ENCODE data around the gene CNOT6.

Gene CNOT6

GRCh38 chr5:180583738-180584137, 89.6 kb downstream of the CNOT6 start:
- no peak for DNase-seq

GRCh38 chr5:180586204-180586603, 92.0 kb downstream of the CNOT6 start:
- DNase-seq = no peak

- no peak for DNase-seq
Observed at GRCh38 chr5:180586870-180587269, 92.7 kb downstream of the CNOT6 start.

GRCh38 chr5:180589771-180590542, 95.8 kb downstream of the CNOT6 start:
- no peak for DNase-seq

GRCh38 chr5:180590543-180591310, 96.5 kb downstream of the CNOT6 start:
- no peak for DNase-seq

GRCh38 chr5:180591311-180591887, 97.2 kb downstream of the CNOT6 start, which contains the start of gene SCGB3A1:
SCGB3A1 (minus strand) TSS chr5:180591499; CDS start chr5:180591462, 37 bp downstream.
- DNase-seq = no peak

- DNase-seq = no peak
Observed at GRCh38 chr5:180592176-180592575, 98.0 kb downstream of the CNOT6 start.

- no peak for DNase-seq
Observed at GRCh38 chr5:180593446-180594206, 99.4 kb downstream of the CNOT6 start.

- no peak for DNase-seq
Observed at GRCh38 chr5:180594311-180595045, 100.3 kb downstream of the CNOT6 start.

GRCh38 chr5:180595046-180595379, 100.8 kb downstream of the CNOT6 start:
- DNase-seq = no peak

GRCh38 chr5:180595381-180596114, 101.4 kb downstream of the CNOT6 start:
- no peak for DNase-seq

GRCh38 chr5:180596115-180596667, 102.0 kb downstream of the CNOT6 start:
- DNase-seq = no peak

- no peak for DNase-seq
Observed at GRCh38 chr5:180596668-180597231, 102.6 kb downstream of the CNOT6 start.

- no peak for DNase-seq
Observed at GRCh38 chr5:180598316-180598701, 104.1 kb downstream of the CNOT6 start.

GRCh38 chr5:180598797-180599589, 104.8 kb downstream of the CNOT6 start:
- DNase-seq = no peak

- DNase-seq = no peak
Observed at GRCh38 chr5:180599590-180599914, 105.4 kb downstream of the CNOT6 start.

GRCh38 chr5:180599981-180600553, 105.9 kb downstream of the CNOT6 start:
- no peak for DNase-seq

- no peak for DNase-seq
Observed at GRCh38 chr5:180600554-180601041, 106.4 kb downstream of the CNOT6 start.

GRCh38 chr5:180601591-180602480, 107.7 kb downstream of the CNOT6 start:
- DNase-seq = no peak
